HUES64 (cell line): ENCODE results near the gene HIVEP2.

Experiments used
- H3K27ac ChIP-seq: 2 replicates; pipeline ENCODE4 v1.7.0; 2013; ENCODE audit warnings: low read depth, low read length, inconsistent platforms
- H3K27me3 ChIP-seq: 2 replicates; pipeline ENCODE4 v1.6.1; 2013; ENCODE audit warnings: mild to moderate bottlenecking, low read length; ENCODE audit not compliant: insufficient read depth
- H3K36me3 ChIP-seq: 2 replicates; pipeline ENCODE4 v1.6.1; 2013; ENCODE audit warnings: mild to moderate bottlenecking, low read length; ENCODE audit not compliant: insufficient read depth
- H3K4me1 ChIP-seq: 2 replicates; pipeline ENCODE4 v1.6.1; 2013; ENCODE audit warnings: mild to moderate bottlenecking, low read length, moderate library complexity; ENCODE audit not compliant: insufficient read depth
- H3K4me3 ChIP-seq: 2 replicates; pipeline ENCODE4 v1.5.1; 2013; ENCODE audit warnings: mild to moderate bottlenecking, low read length, moderate library complexity
- H3K9ac ChIP-seq: 2 replicates; pipeline ENCODE4 v1.6.1; 2013; ENCODE audit warnings: mild to moderate bottlenecking, low read depth, low read length
- H3K9me3 ChIP-seq: 2 replicates; pipeline ENCODE4 v1.6.1; 2013; ENCODE audit warnings: low read depth, low read length; ENCODE audit not compliant: insufficient read depth
- WGBS: fragments of 150-250, 120-280 bp; methylation state at CpG from one replicate; pipeline ENCODE4 v1.1.7; 2013; ENCODE audit warnings: missing lambda C conversion rate; 5-methylcytosine and 5-hydroxymethylcytosine counted together

The HIVEP2 gene

DNA sequence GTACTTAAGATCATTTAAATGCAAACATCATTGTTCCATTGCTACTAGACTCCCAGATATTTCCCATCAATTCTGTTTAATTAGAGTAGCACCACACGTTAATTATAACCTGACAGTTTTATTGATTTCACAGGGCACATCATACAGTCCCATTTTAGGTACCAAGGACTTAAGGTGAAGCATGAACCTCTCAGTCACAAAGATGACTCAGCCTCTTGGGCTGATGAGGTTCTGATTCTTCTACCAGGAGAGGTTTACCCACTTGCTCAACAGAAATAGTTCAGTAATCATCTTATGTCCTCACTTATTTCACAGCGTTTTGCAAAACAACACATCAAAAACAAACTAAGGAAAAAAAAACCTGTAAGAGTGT is 98.5 kb downstream of the HIVEP2 start:
- Histone ChIP-seq H3K27ac (peak overlapping the region; percentile 29; the same call in 1 of the 2 replicates), H3K4me3 (no peak overlapping the region), H3K4me1 (peaks cover 62% of the 10 kb centered on the region), H3K9me3 (no peaks in the 10 kb centered on the region), H3K27me3 (no peaks in the 10 kb centered on the region), H3K36me3 (no peaks in the 10 kb centered on the region), H3K9ac (no peak overlapping the region)
- WGBS: 50% methylated on average over 1 of the region's 2 CpGs

DNA sequence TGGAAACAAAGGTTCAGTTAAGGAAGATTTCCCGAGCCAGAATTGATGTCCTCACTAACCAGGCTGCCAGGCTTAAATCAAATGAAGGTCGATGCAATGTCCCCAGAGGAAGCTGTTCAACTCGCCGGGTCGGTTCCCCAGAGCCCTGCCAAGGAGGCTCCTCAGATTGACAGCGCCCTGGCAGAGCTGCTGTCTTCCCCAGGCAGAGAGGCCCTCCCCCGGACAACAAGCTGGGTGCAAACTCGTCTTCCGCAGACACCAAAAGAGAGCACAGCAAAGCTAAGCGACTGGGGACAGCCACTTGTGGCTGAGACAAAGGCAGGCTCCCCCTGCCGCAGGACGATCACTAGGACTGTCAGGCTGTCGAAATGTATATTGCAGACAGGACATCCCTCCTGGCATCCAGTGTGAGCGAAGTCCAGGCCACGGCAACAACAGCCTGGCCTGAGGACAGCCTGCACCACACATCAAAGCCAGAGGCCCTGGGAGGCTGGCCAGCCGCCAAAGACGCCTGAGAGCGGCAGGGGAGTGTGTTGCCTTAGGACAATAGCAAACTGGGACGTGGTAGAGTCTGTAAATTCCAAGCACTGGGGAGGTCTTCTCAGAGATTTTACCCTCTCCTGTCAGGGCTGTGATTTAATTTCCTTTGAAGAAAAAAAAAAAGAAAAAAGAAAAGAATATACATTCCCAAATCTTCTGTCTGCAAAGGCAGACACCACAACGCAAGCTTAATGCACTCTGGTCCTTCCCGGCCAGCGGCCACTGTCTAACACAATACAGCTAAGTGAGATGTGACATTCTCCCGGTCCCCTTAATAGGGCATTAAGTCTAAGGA is 99.1 kb downstream of the HIVEP2 start:
- no peaks in the 10 kb centered on the region for H3K27me3 ChIP-seq
- 18% methylated on average over 23 of the region's 23 CpGs for WGBS
- peak overlapping the region; percentile 29; the same call in 1 of the 2 replicates for H3K4me3 ChIP-seq
- H3K36me3 ChIP-seq: no peaks in the 10 kb centered on the region
- H3K4me1 ChIP-seq: peaks cover 59% of the 10 kb centered on the region
- peak overlapping the region; percentile 62 for H3K27ac ChIP-seq
- H3K9me3 ChIP-seq: no peaks in the 10 kb centered on the region
- peak overlapping the region; percentile 3; the same call in 1 of the 2 replicates for H3K9ac ChIP-seq

- peaks cover 59% of the 10 kb centered on the region for H3K4me1 ChIP-seq
- H3K9me3 ChIP-seq: no peaks in the 10 kb centered on the region
- peak overlapping the region; percentile 62 for H3K27ac ChIP-seq
- no peaks in the 10 kb centered on the region for H3K36me3 ChIP-seq
- peak overlapping the region; percentile 3; the same call in 1 of the 2 replicates for H3K9ac ChIP-seq
- WGBS: 100% methylated on average over 1 of the region's 2 CpGs
- no peaks in the 10 kb centered on the region for H3K27me3 ChIP-seq
- H3K4me3 ChIP-seq: peak overlapping the region; percentile 29; the same call in 1 of the 2 replicates
Measured at GRCh38 chr6:142845143-142845571, 99.8 kb downstream of the HIVEP2 start.

- 89% methylated on average over 6 of the region's 6 CpGs for WGBS
- Histone ChIP-seq H3K36me3 (no peaks in the 10 kb centered on the region), H3K9me3 (no peaks in the 10 kb centered on the region), H3K27ac (no peak overlapping the region), H3K9ac (no peak overlapping the region), H3K27me3 (no peaks in the 10 kb centered on the region), H3K4me3 (no peak overlapping the region), H3K4me1 (peaks cover 63% of the 10 kb centered on the region)
Measured at GRCh38 chr6:142844065-142844755, 100.8 kb downstream of the HIVEP2 start.

DNA sequence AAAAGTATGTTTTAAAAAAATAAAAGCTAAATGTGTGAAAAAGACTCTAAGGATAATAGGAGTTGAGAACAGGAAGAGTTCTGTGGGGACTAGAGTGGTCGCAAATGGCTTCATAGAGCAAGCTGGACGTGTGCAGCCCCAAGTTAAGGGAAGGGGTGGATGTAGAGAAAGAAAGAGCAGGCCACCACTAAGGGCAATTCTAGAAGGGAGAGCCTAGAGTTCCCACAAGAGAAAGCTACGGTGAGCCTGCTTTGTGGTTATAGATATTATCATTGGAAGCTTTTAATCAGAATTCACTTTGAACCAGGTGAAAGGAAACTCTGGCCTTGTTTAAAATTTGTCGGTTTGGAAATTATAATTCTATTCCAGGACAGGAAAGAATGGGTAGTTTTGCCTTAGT is 101.6 kb downstream of the HIVEP2 start:
- H3K9me3 ChIP-seq: no peaks in the 10 kb centered on the region
- no peak overlapping the region for H3K9ac ChIP-seq
- H3K27ac ChIP-seq: no peak overlapping the region
- 88% methylated on average over 4 of the region's 4 CpGs for WGBS
- no peak overlapping the region for H3K4me3 ChIP-seq
- peaks cover 63% of the 10 kb centered on the region for H3K4me1 ChIP-seq
- no peaks in the 10 kb centered on the region for H3K36me3 ChIP-seq
- H3K27me3 ChIP-seq: no peaks in the 10 kb centered on the region

DNA sequence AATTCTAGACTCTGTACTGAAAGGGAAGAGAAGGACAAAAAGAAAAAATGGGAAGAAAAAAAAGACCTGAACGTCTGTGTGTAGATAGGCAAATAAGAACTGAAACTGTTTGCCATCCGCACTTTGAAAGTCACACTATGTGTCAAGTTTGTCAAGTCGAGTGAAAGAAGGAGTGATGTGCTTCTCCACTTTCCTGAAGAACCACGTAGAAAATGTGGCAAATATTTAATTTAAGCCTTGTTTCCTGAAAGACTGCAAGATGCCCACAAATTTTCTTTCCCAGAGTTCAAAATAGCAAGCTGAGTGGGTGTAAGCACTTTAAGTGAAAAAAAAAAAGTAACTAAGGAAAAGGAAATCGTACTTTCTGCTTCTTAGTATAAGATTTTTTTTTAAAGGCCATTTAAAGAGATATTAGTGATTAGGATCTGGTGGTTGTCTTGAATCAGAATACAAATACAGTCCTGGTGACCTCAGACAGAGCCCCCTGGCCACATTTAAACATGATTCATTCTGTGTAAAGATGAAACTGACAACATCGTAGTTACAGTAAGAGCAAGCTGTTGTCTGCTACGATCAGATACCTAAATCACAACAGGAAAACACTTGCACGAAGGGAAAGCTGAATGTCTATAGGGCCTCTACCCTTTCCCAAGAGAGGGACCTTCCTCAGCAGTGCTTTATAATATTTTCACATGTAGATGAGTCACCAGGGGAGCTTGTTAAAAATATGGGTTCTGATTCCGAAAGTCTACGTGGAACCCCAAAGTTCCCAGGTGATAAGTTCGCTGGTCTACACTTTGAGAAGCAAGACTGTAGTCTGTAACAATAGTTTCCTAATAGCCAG is 102.3 kb downstream of the HIVEP2 start:
- H3K9ac ChIP-seq: no peak overlapping the region
- H3K4me3 ChIP-seq: no peak overlapping the region
- no peaks in the 10 kb centered on the region for H3K9me3 ChIP-seq
- peaks cover 63% of the 10 kb centered on the region for H3K4me1 ChIP-seq
- 75% methylated on average over 11 of the region's 11 CpGs for WGBS
- H3K36me3 ChIP-seq: no peaks in the 10 kb centered on the region
- no peaks in the 10 kb centered on the region for H3K27me3 ChIP-seq
- no peak overlapping the region for H3K27ac ChIP-seq

DNA sequence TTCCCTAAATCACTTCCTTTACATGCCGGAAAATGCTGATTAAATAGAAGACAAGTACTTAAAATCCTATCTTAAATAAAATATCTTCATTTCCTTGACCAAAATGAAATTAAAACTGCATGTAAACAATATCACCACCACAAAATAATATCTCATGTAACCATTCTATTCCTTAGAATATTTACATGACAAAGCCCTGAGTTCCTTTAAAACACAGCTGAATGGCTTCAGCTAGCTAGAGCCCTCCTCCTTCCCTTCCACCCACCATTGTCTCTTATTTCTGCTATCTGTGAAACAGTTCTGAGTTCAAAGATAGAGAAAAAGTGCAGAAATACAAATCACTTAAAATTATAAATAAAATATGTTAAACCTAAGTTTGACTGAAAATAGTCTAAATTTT is 103.1 kb downstream of the HIVEP2 start:
- H3K9ac ChIP-seq: no peak overlapping the region
- H3K4me1 ChIP-seq: peaks cover 58% of the 10 kb centered on the region
- H3K9me3 ChIP-seq: no peaks in the 10 kb centered on the region
- no peak overlapping the region for H3K4me3 ChIP-seq
- WGBS: 93% methylated on average over 1 of the region's 1 CpG
- H3K36me3 ChIP-seq: no peaks in the 10 kb centered on the region
- no peaks in the 10 kb centered on the region for H3K27me3 ChIP-seq
- no peak overlapping the region for H3K27ac ChIP-seq

DNA sequence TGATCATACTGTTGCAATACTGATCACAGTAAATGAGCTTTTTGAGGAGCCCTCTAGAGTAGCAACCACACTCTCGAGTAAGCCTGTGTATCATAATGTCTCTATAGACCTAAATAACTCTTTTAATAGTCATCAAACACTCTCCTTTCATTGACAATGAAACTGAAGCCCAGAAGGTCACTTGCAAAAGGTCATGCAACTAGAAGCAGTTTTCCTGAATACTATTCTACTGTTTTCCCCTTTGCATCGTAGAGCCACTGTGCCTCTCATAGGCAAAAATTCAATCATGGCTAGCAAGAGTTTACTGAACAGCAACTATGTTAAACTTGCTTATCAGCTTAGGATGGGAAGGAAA is 105.3 kb downstream of the HIVEP2 start:
- Histone ChIP-seq H3K27ac (no peak overlapping the region), H3K27me3 (no peaks in the 10 kb centered on the region), H3K9ac (no peak overlapping the region), H3K4me3 (no peak overlapping the region), H3K9me3 (no peaks in the 10 kb centered on the region), H3K4me1 (peaks cover 35% of the 10 kb centered on the region), H3K36me3 (no peaks in the 10 kb centered on the region)
- 88% methylated on average over 2 of the region's 2 CpGs for WGBS

DNA sequence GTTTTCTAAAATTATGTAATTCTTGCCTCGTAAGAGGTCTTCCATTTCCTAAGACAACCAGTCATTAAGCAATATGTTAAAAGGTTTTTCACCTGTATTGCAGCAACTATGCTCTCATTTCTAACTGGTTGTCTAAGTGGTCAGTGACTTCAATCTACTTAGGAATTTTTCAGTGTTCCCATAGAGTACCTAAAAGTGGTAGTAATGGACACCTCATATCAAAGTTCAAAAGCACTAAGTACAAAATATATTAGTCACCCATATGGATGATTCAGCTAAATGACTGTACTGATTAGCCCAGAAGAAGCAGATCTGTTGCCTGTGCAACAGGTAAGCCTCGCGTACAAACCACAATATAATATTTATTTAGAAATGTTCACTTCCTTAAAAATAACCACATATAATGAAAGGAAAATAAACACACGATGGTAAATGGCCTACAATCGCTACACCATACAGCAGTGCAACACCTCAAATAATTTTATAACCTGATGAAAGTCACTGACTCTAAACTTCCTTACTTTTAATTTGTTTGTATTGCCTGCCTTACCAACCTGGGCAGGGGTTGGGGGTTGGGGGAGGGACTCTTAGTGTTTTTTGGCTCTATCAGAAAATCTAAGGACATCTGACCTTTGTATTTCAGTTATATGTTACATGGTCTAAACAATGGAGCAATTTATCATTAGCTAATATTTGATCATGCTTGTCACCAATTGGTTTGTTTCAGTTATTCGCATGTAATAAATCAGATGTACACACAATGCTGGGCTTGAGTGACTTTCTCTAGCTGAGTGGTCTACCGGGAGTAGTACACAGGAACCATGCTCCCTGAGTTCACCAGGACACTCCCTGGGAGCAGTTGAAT is 105.9 kb downstream of the HIVEP2 start:
- no peaks in the 10 kb centered on the region for H3K9me3 ChIP-seq
- WGBS: 97% methylated on average over 6 of the region's 7 CpGs

DNA sequence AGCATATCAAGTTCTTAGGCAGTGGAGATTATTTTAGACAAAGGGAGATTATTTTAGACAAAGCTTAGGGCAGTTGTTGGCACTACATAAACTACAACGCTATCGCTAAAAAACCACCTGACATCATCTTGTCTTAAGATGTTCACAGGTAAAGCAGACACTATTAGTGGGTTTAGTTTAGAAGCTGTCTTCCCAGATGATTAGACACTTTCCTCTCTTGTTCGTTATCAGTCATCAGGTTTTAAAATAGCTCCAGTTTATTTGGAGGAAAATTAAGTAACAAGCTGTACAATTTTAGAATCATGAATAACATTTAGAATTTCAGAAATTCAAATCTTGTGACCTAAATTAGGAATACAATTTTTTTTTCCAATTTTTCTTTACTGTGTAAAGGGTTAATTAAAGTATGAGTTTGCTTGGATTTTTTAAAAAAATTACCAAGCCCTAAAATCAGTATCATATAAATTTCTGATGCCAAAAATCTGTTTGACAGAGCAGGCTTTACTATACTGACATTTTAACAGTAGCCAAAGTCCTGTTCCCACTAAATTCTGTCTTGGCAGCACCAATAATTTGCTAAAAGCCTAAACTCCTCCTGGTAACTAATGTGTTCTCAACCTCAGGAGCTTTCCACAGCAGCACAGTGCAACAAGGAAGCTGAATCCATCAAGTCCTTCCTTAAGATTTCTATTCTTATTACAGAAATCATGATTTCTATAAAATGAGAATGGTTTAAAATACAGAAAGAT is 109.0 kb downstream of the HIVEP2 start:
- Histone ChIP-seq H3K4me3 (no peak overlapping the region), H3K9me3 (no peaks in the 10 kb centered on the region), H3K27ac (no peak overlapping the region), H3K36me3 (no peaks in the 10 kb centered on the region), H3K4me1 (peaks cover 4% of the 10 kb centered on the region; the same call in 1 of the 2 replicates), H3K27me3 (no peaks in the 10 kb centered on the region), H3K9ac (no peak overlapping the region)
- WGBS: 100% methylated on average over 2 of the region's 3 CpGs

More for the DNA sequence above, 105.9 kb downstream of the HIVEP2 start:
- H3K27me3 ChIP-seq: no peaks in the 10 kb centered on the region
- H3K36me3 ChIP-seq: no peaks in the 10 kb centered on the region
- peaks cover 30% of the 10 kb centered on the region for H3K4me1 ChIP-seq
- H3K9ac ChIP-seq: no peak overlapping the region
- no peak overlapping the region for H3K4me3 ChIP-seq
- H3K27ac ChIP-seq: no peak overlapping the region
